ENCODE results near the gene SPEG. TPM values are rescaled to one million over a fixed set of nuclear protein-coding genes. Genes with fewer than 3 reads are reported as not detected.

Gene SPEG
- total and polyA plus RNA-seq, 2 donors (not counting 3 experiments of a cell fraction or from before 2014, with no cell fraction given) = 0.84 to 3.5 TPM

GRCh38 chr2:219536425-219536824 lies 101.8 kb downstream of the SPEG start:
- DNase-seq (ENCODE audit: low read depth, low spot score) (no peak), FAIRE-seq (no peak)
- Histone ChIP-seq H3K9me3 (replicated peaks; ENCODE audit: control insufficient read depth, insufficient read depth, low read length) (no peaks in the 10 kb centered on the region), H3K9me1 (replicated peaks; ENCODE audit: control insufficient read depth, extremely low read depth, insufficient read depth, low read length) (no peaks in the 10 kb centered on the region), H3K27ac (ENCODE audit: insufficient read depth, low read depth, low read length) (no peak overlapping the region), H3K4me1 (ENCODE audit: control insufficient read depth, extremely low read depth, insufficient read depth, low read length) (no peaks in the 10 kb centered on the region), H3K4me2 (ENCODE audit: insufficient read depth, low read length) (no peak overlapping the region), H4K20me1 (replicated peaks; ENCODE audit: control insufficient read depth, extremely low read depth, insufficient read depth, low read length) (no peaks in the 10 kb centered on the region), H3K36me3 (ENCODE audit: control insufficient read depth in 2 of 2, extremely low read depth in 1 of 2, insufficient read depth in 2 of 2, low read length in 2 of 2) (no peaks in the 10 kb centered on the region), H3K27me3 (ENCODE audit: control insufficient read depth in 2 of 2, insufficient read depth in 2 of 2, low read length in 2 of 2) (peaks cover 3 to 10% of the 10 kb centered on the region in 2 experiments), H3K4me3 (replicated peaks in 1 of 3; ENCODE audit: insufficient read depth in 1 of 3, low read depth in 1 of 3, low read length in 3 of 3) (no peak overlapping the region), H3K9ac (replicated peaks; ENCODE audit: extremely low read depth, insufficient read depth, low read length) (no peak overlapping the region), H3K79me2 (ENCODE audit: control insufficient read depth, insufficient read depth, low read length) (no peaks in the 10 kb centered on the region), H2AFZ (ENCODE audit: low read depth, low read length) (no peak overlapping the region)
- ChIA-PET POLR2A (no interaction called here), CTCF (interaction anchor here (4.9 kb wide), 1 partner anchor 41 kb away, joined by 21 read pairs; a partner anchor contains a TSS)
- intact Hi-C loops (cut with micrococcal nuclease) = no loop called here
- dilution Hi-C loops (cut with MboI; ENCODE audit: extremely low pct_ligation_motif_present, low sequenced_read_pairs) = no loop called here
- TF ChIP-seq CTCF (IDR thresholded peaks at IDR 0.05; ENCODE audit: extremely low read depth in 1 of 2, insufficient read depth in 1 of 2, low read depth in 1 of 2, low read length in 2 of 2) (no peak), GATA2 (IDR thresholded peaks at IDR 0.05; ENCODE audit: insufficient read depth, insufficient read length, low read depth, low read length) (no peak), MYC (IDR thresholded peaks at IDR 0.05; ENCODE audit: low read depth, low read length) (no peak), JUN (IDR thresholded peaks at IDR 0.05; ENCODE audit: borderline replicate concordance, insufficient read depth, insufficient read length, low read depth) (no peak), FOS (IDR thresholded peaks at IDR 0.05; ENCODE audit: borderline replicate concordance, insufficient read depth, low read length) (no peak), POLR2A (IDR thresholded peaks at IDR 0.05; ENCODE audit: low read depth, low read length) (no peak), EZH2 (IDR thresholded peaks at IDR 0.05; ENCODE audit: borderline replicate concordance, low read depth, low read length, severe bottlenecking) (no peak), MAX (IDR thresholded peaks at IDR 0.05; ENCODE audit: insufficient read depth, insufficient read length) (no peak), POLR2AphosphoS5 (IDR thresholded peaks at IDR 0.05; ENCODE audit: insufficient read depth, low read depth, low read length) (no peak)
- BruUV-seq (replicated peaks) = no TSS peak
